GM12865 (cell line): ENCODE measurements around the gene PCID2.

Source experiments
- DNase-seq: peaks from one replicate; pipeline ENCODE4 v3.0.0; 2010; ENCODE audit warnings: low read depth
- H3K4me3 ChIP-seq: 2 replicates; pipeline ENCODE4 v1.5.1; 2011; ENCODE audit warnings: mild to moderate bottlenecking, low read depth, low read length, control low read depth
- CTCF ChIP-seq: IDR thresholded peaks from 2 replicates; pipeline ENCODE4 v1.5.1; 2011; ENCODE audit warnings: low read length, control low read depth, low read depth, inconsistent platforms; ENCODE audit not compliant: insufficient read depth; ENCODE audit errors: missing control alignments

PCID2 gene

GRCh38 chr13:113149711-113150549, 58.5 kb downstream of the PCID2 start:
- no peak overlapping the region for H3K4me3 ChIP-seq
- TF ChIP-seq CTCF: no peak
- no peak for DNase-seq

- no peak for TF ChIP-seq CTCF
- H3K4me3 ChIP-seq: no peak overlapping the region
- DNase-seq: no peak
These were observed 59.4 kb downstream of the PCID2 start for GRCh38 chr13:113148940-113149503.

GRCh38 chr13:113148407-113148806, 60.1 kb downstream of the PCID2 start:
- DNase-seq: no peak
- no peak for TF ChIP-seq CTCF
- no peak overlapping the region for H3K4me3 ChIP-seq

- DNase-seq: no peak
- no peak for TF ChIP-seq CTCF
- no peak overlapping the region for H3K4me3 ChIP-seq
These were observed 61.3 kb downstream of the PCID2 start for GRCh38 chr13:113147206-113147605.

- H3K4me3 ChIP-seq: no peak overlapping the region
- DNase-seq: no peak
- no peak for TF ChIP-seq CTCF
These were observed 61.7 kb downstream of the PCID2 start for GRCh38 chr13:113146750-113147149.

- DNase-seq: no peak
- H3K4me3 ChIP-seq: no peak overlapping the region
- TF ChIP-seq CTCF: no peak
These were observed 62.4 kb downstream of the PCID2 start for GRCh38 chr13:113145911-113146598.

GRCh38 chr13:113145496-113145895, 63.0 kb downstream of the PCID2 start:
- H3K4me3 ChIP-seq: no peak overlapping the region
- DNase-seq: no peak
- no peak for TF ChIP-seq CTCF
